Neutrophil (primary cell): ENCODE results near the gene HDAC1.

Source experiments
- H3K27ac ChIP-seq: fragments of 200-600 bp; sonication (generic); 2 replicates; pipeline ENCODE4 v1.5.1; 2016; ENCODE audit warnings: mild to moderate bottlenecking, moderate library complexity
- H3K27me3 ChIP-seq: fragments of 200-600 bp; sonication (generic); 2 replicates; pipeline ENCODE4 v1.6.0; 2016; ENCODE audit warnings: mild to moderate bottlenecking
- H3K36me3 ChIP-seq: fragments of 200-600 bp; sonication (generic); 2 replicates; pipeline ENCODE4 v1.5.1; 2017
- H3K4me1 ChIP-seq, 2 experiments: fragments of 200-600 bp in 1 of 2; sonication (generic) in 1 of 2; 1 replicate in 1 of 2; 2 replicates in 1 of 2; pipeline versions ENCODE4 v1.5.1 to v1.6.1; 2013 to 2016; ENCODE audit warnings: low read depth in 1 of 2, low read length in 1 of 2, mild to moderate bottlenecking in 1 of 2, moderate library complexity in 1 of 2; ENCODE audit not compliant: control insufficient read depth in 1 of 2, insufficient read depth in 1 of 2
- H3K4me3 ChIP-seq, 2 experiments: fragments of 200-600 bp in 1 of 2; sonication (generic) in 1 of 2; 1 replicate in 1 of 2; 2 replicates in 1 of 2; pipeline ENCODE4 v1.5.1; 2013 to 2016; ENCODE audit warnings: low read depth in 1 of 2, low read length in 1 of 2, mild to moderate bottlenecking in 1 of 2, moderate library complexity in 1 of 2
- H3K9me3 ChIP-seq: fragments of 200-600 bp; sonication (generic); 2 replicates; pipeline ENCODE4 v1.5.1; 2016
- TF ChIP-seq, protein P1 (sequence below): fragments of 200-600 bp; sonication (generic); IDR thresholded peaks from 2 replicates; pipeline ENCODE4 v1.5.1; 2016; ENCODE audit warnings: antibody characterized with exemption

HDAC1 gene

DNA sequence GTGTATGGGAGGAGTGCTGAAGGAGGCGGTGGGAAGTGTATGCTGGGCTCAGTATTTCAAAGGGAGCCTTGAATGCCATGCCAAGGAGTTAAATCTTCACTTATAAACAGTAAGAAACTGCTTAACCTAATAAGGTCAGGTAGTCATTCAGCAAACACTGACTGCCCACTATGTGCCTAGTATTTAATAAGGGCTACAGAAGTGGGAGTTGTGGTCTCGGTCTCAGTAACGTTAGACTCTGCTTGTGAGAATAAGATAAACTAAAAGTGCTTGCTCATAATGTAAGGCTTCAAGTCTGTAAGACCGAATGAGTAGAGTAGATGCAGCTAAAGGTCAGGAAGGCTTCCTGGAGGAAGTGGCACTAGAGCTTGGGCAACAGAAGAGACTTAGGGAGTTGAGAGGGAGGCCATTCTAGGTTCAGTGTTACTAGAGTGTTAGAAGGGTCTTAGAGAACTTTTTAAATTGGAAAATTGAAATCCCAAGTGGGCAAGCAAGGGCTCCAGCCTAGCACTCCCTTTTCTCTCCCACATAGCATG, 38.1 kb downstream of the HDAC1 start:
- TF ChIP-seq, protein P1, sequence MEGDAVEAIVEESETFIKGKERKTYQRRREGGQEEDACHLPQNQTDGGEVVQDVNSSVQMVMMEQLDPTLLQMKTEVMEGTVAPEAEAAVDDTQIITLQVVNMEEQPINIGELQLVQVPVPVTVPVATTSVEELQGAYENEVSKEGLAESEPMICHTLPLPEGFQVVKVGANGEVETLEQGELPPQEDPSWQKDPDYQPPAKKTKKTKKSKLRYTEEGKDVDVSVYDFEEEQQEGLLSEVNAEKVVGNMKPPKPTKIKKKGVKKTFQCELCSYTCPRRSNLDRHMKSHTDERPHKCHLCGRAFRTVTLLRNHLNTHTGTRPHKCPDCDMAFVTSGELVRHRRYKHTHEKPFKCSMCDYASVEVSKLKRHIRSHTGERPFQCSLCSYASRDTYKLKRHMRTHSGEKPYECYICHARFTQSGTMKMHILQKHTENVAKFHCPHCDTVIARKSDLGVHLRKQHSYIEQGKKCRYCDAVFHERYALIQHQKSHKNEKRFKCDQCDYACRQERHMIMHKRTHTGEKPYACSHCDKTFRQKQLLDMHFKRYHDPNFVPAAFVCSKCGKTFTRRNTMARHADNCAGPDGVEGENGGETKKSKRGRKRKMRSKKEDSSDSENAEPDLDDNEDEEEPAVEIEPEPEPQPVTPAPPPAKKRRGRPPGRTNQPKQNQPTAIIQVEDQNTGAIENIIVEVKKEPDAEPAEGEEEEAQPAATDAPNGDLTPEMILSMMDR: no peak
- Histone ChIP-seq H3K4me1 (peaks cover 6 to 8% of the 10 kb centered on the region in 2 experiments), H3K27me3 (peaks cover 12% of the 10 kb centered on the region), H3K4me3 (no peak overlapping the region), H3K9me3 (no peaks in the 10 kb centered on the region), H3K36me3 (peaks cover 83% of the 10 kb centered on the region), H3K27ac (no peak overlapping the region)

DNA sequence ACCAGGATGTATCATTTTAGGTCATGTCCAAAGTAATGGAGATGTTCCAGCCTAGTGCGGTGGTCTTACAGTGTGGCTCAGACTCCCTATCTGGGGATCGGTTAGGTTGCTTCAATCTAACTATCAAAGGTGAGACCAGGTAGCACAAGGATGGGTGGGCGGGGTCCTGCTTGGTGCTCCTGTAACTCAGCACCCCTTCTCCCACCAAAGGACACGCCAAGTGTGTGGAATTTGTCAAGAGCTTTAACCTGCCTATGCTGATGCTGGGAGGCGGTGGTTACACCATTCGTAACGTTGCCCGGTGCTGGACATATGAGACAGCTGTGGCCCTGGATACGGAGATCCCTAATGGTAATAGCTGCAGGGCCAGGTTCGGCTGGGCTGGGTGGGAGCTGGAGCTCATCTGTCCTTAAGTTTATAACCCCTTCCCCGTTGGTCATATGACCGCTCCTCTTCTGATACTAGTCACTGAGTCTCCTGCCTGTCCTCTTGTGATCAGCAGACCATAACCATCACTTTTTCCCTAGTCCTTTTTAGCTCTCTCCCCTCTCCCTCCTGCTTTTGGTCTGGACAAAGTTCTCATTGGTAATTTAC, 38.8 kb downstream of the HDAC1 start:
- H3K4me1 ChIP-seq: peaks cover 8 to 9% of the 10 kb centered on the region in 2 experiments
- no peaks in the 10 kb centered on the region for H3K9me3 ChIP-seq
- TF ChIP-seq, protein P1: no peak
- H3K27ac ChIP-seq: no peak overlapping the region
- H3K36me3 ChIP-seq: peaks cover 76% of the 10 kb centered on the region
- H3K27me3 ChIP-seq: peaks cover 16% of the 10 kb centered on the region
- no peak overlapping the region for H3K4me3 ChIP-seq

DNA sequence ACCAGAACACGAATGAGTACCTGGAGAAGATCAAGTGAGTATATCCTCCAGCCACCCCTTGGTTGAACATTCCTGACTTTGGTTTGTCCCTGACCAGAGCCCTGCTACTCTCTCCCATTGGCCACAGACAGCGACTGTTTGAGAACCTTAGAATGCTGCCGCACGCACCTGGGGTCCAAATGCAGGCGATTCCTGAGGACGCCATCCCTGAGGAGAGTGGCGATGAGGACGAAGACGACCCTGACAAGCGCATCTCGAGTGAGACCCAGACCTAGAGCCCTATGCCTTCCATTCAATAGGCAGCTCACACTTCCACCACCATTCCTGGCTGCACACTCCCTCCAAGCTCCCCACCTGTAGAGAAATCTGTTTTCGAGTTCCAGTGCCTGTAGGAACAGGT, 39.7 kb downstream of the HDAC1 start:
- TF ChIP-seq, protein P1: no peak
- Histone ChIP-seq H3K4me1 (peaks cover 12 to 13% of the 10 kb centered on the region in 2 experiments), H3K36me3 (peaks cover 68% of the 10 kb centered on the region), H3K9me3 (no peaks in the 10 kb centered on the region), H3K27ac (no peak overlapping the region), H3K27me3 (peaks cover 16% of the 10 kb centered on the region), H3K4me3 (no peak overlapping the region)

DNA sequence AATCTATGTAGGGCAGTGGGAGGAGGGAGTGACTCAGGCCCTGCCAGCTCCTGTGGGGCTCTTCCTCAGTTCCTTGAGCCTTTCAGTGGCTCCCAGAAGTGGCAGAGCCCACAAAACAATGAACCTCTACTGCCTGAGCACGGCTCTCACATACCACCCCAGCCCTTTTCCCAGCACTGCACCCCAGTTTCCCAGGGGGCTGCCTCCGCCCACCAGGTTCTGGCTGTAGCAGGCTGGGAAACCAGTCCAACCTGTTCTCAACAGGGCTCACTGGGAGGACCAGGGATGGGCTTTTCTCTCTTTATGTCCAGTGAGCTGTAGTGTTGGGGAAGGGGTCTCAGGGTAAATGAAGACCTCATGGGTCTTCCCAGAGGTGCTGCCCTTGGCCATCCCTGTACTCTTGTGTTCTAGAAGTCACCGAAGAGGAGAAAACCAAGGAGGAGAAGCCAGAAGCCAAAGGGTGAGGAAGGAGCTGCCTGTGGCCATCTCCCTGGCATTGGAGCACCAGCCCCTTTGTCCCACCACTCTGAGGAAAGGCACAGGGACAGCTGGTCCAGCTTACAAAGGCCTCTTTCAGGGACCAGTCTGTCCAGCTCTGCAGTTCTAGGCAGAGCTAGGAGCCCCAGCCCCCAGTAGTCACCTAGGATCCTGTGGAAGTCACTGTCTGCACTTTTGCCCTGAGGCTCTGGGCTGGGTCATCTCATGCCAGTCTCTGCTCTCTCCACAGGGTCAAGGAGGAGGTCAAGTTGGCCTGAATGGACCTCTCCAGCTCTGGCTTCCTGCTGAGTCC, 40.6 kb downstream of the HDAC1 start:
- TF ChIP-seq, protein P1: no peak
- Histone ChIP-seq H3K27ac (no peak overlapping the region), H3K36me3 (peaks cover 58% of the 10 kb centered on the region), H3K4me1 (peaks cover 21 to 23% of the 10 kb centered on the region in 2 experiments), H3K4me3 (no peak overlapping the region), H3K9me3 (no peaks in the 10 kb centered on the region), H3K27me3 (peaks cover 16% of the 10 kb centered on the region)

DNA sequence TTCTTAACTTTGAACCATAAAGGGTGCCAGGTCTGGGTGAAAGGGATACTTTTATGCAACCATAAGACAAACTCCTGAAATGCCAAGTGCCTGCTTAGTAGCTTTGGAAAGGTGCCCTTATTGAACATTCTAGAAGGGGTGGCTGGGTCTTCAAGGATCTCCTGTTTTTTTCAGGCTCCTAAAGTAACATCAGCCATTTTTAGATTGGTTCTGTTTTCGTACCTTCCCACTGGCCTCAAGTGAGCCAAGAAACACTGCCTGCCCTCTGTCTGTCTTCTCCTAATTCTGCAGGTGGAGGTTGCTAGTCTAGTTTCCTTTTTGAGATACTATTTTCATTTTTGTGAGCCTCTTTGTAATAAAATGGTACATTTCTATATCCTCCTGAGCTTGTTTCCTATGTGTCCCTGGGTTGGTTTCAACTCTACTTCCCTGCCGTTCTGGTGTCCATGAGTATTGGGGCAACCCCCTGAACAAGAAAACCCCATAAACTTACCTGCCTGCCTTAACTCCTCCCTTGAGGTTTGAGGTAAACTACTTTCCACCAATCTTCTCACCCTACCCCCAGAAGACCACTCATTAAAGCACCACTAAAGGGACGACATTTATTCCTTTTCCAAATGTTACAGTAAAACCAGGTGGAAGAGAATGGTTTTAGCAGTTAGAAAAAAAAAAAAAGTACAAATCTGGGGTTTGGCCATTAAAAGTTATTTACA, 41.5 kb downstream of the HDAC1 start:
- Histone ChIP-seq H3K4me3 (no peak overlapping the region), H3K27ac (no peak overlapping the region)

More for the DNA sequence above, 41.5 kb downstream of the HDAC1 start:
- Histone ChIP-seq H3K4me1 (peaks cover 30 to 32% of the 10 kb centered on the region in 2 experiments), H3K27me3 (peaks cover 16% of the 10 kb centered on the region), H3K36me3 (peaks cover 49% of the 10 kb centered on the region), H3K9me3 (no peaks in the 10 kb centered on the region)
- TF ChIP-seq, protein P1: no peak
